GM23338 (cell line): ENCODE measurements around the gene ATP1A4. TPM values are rescaled to one million over a fixed set of nuclear protein-coding genes. Genes with fewer than 3 reads are reported as not detected.

Experiments used
- ATAC-seq: fragments of 200-7000 bp; cut with Tn5 transposase; 3 replicates; pipeline ENCODE4 v1.9.1; 2020
- DNase-seq: peaks from one replicate; pipeline ENCODE4 v3.0.0-alpha.2; 2015; ENCODE audit warnings: low spot score
- H2AFZ ChIP-seq: fragments of 200-600 bp; sonication (generic); 2 replicates; pipeline ENCODE4 v1.8.0; 2016; ENCODE audit warnings: antibody characterized with exemption, mild to moderate bottlenecking, moderate library complexity
- H3F3A ChIP-seq: fragments of 200-600 bp; sonication (generic); replicated peaks from 2 replicates; pipeline ENCODE4 v1.8.0; 2017; ENCODE audit warnings: antibody characterized with exemption, mixed run types, low read depth
- H3K27ac ChIP-seq: fragments of 200-600 bp; sonication (generic); 2 replicates; pipeline ENCODE4 v1.6.1; 2016; ENCODE audit warnings: low read depth
- H3K27me3 ChIP-seq: fragments of 200-600 bp; sonication (generic); 2 replicates; pipeline ENCODE4 v1.8.0; 2016; ENCODE audit warnings: mild to moderate bottlenecking, mixed run types, moderate library complexity; ENCODE audit not compliant: insufficient read depth
- H3K36me3 ChIP-seq: fragments of 200-600 bp; sonication (generic); 2 replicates; pipeline ENCODE4 v1.8.0; 2016; ENCODE audit warnings: mild to moderate bottlenecking; ENCODE audit not compliant: insufficient read depth
- H3K4me1 ChIP-seq: fragments of 200-600 bp; sonication (generic); 2 replicates; pipeline ENCODE4 v1.8.0; 2016; ENCODE audit warnings: mild to moderate bottlenecking, moderate library complexity; ENCODE audit not compliant: insufficient read depth
- H3K4me2 ChIP-seq: fragments of 200-600 bp; sonication (generic); 2 replicates; pipeline ENCODE4 v1.7.1; 2017; ENCODE audit warnings: mixed run types
- H3K4me3 ChIP-seq: fragments of 200-600 bp; sonication (generic); 2 replicates; pipeline ENCODE4 v1.6.1; 2016; ENCODE audit warnings: mixed run types
- H3K79me2 ChIP-seq: fragments of 200-600 bp; sonication (generic); replicated peaks from 2 replicates; pipeline ENCODE4 v1.8.0; 2017; ENCODE audit warnings: mild to moderate bottlenecking; ENCODE audit not compliant: insufficient read depth
- H3K9me2 ChIP-seq: fragments of 200-600 bp; sonication (generic); 2 replicates; pipeline ENCODE4 v1.8.0; 2017; ENCODE audit not compliant: insufficient read depth
- H4K20me1 ChIP-seq: fragments of 200-600 bp; sonication (generic); replicated peaks from 2 replicates; pipeline ENCODE4 v1.8.0; 2017; ENCODE audit warnings: mild to moderate bottlenecking; ENCODE audit not compliant: insufficient read depth
- H3K27ac Mint-ChIP-seq: 2 replicates; pipeline ENCODE4 v1.8.0; 2020; ENCODE audit warnings: inconsistent platforms, mild to moderate bottlenecking, moderate library complexity, mixed read lengths
- H3K27me3 Mint-ChIP-seq: 3 replicates; pipeline ENCODE4 v1.8.0; 2022; ENCODE audit warnings: low read depth, mild to moderate bottlenecking, moderate library complexity, mixed read lengths, inconsistent platforms; ENCODE audit not compliant: insufficient read depth, poor library complexity
- H3K36me3 Mint-ChIP-seq: 3 replicates; pipeline ENCODE4 v1.8.0; 2021; ENCODE audit warnings: low read depth, mild to moderate bottlenecking, inconsistent platforms, moderate library complexity, mixed read lengths
- H3K4me1 Mint-ChIP-seq: 3 replicates; pipeline ENCODE4 v1.8.0; 2020; ENCODE audit warnings: mild to moderate bottlenecking, inconsistent platforms, mixed read lengths
- H3K4me3 Mint-ChIP-seq: 3 replicates; pipeline ENCODE4 v1.8.0; 2021; ENCODE audit warnings: moderate library complexity, mild to moderate bottlenecking, inconsistent platforms, mixed read lengths
- H3K9me3 Mint-ChIP-seq: 3 replicates; pipeline ENCODE4 v1.8.0; 2020; ENCODE audit warnings: moderate library complexity, mild to moderate bottlenecking, inconsistent platforms, mixed read lengths
- CREB1 ChIP-seq: fragments of 250-450 bp; sonication (Bioruptor Pico); IDR thresholded peaks from 2 replicates; pipeline ENCODE4 v1.5.0; 2020; ENCODE audit warnings: low read depth, mild to moderate bottlenecking, moderate library complexity
- EZH2 ChIP-seq: fragments of 200-600 bp; sonication (generic); IDR thresholded peaks from one replicate; pipeline ENCODE4 v1.8.0; 2017; ENCODE audit warnings: antibody characterized with exemption, mild to moderate bottlenecking, low read depth; ENCODE audit not compliant: unreplicated experiment
- JUNB ChIP-seq: IDR thresholded peaks from one replicate; pipeline ENCODE4 v1.6.1; 2016; ENCODE audit warnings: antibody characterized with exemption; ENCODE audit not compliant: unreplicated experiment
- ZNF114 ChIP-seq: fragments of 250-450 bp; sonication (Bioruptor Pico); IDR thresholded peaks from 2 replicates; pipeline ENCODE4 v1.5.0; 2020; ENCODE audit warnings: mild to moderate bottlenecking, moderate library complexity
- ZNF331 ChIP-seq: fragments of 250-450 bp; sonication (Bioruptor Pico); IDR thresholded peaks from 2 replicates; pipeline ENCODE4 v1.5.0; 2020; ENCODE audit warnings: low read depth, mild to moderate bottlenecking, moderate library complexity
- polyA plus RNA-seq: library from polyadenylated mRNA; unstranded; fragments of >200 nt; fragmentation: Nextera tagmentation; extraction: Ambion mirVana; gene quantifications from 2 replicates; pipeline ENCODE4 v1.2.1, GENCODE V29; 2016
- total RNA-seq: library from RNA; depleted of rRNA; stranded (reverse); fragments of >200 nt; shearing (Covaris generic); gene quantifications from 2 replicates; pipeline ENCODE4 v1.2.3, GENCODE V29; 2014
- TF ChIP-seq, protein P1 (sequence below): IDR thresholded peaks from one replicate; pipeline ENCODE4 v1.6.1; 2018; ENCODE audit warnings: antibody characterized with exemption; ENCODE audit not compliant: unreplicated experiment
- TF ChIP-seq, protein P2 (sequence below), 2 experiments: fragments of 200-600 bp in 1 of 2; sonication (generic) in 1 of 2; conservative IDR thresholded peaks; 2 replicates each; pipeline versions ENCODE4 v1.5.1 to v1.6.1; 2016 to 2017; ENCODE audit warnings: antibody characterized with exemption in 2 of 2, low read depth in 2 of 2, mild to moderate bottlenecking in 2 of 2, moderate library complexity in 1 of 2
- TF ChIP-seq, protein P3 (sequence below): IDR thresholded peaks from 2 replicates; pipeline ENCODE4 v1.6.1; 2016; ENCODE audit warnings: antibody characterized with exemption
- TF ChIP-seq, protein P4 (sequence below): fragments of 250-450 bp; sonication (Bioruptor Pico); IDR thresholded peaks from 2 replicates; pipeline ENCODE4 v1.5.0; 2020; ENCODE audit warnings: mild to moderate bottlenecking, moderate library complexity

ATP1A4 gene
- total and polyA plus RNA-seq, 2 experiments from 2014 or later, result 0.27 to 0.63 TPM

GRCh38 chr1:160222546-160222945, 71.1 kb downstream of the ATP1A4 start (continued):
- TF ChIP-seq, protein P1, sequence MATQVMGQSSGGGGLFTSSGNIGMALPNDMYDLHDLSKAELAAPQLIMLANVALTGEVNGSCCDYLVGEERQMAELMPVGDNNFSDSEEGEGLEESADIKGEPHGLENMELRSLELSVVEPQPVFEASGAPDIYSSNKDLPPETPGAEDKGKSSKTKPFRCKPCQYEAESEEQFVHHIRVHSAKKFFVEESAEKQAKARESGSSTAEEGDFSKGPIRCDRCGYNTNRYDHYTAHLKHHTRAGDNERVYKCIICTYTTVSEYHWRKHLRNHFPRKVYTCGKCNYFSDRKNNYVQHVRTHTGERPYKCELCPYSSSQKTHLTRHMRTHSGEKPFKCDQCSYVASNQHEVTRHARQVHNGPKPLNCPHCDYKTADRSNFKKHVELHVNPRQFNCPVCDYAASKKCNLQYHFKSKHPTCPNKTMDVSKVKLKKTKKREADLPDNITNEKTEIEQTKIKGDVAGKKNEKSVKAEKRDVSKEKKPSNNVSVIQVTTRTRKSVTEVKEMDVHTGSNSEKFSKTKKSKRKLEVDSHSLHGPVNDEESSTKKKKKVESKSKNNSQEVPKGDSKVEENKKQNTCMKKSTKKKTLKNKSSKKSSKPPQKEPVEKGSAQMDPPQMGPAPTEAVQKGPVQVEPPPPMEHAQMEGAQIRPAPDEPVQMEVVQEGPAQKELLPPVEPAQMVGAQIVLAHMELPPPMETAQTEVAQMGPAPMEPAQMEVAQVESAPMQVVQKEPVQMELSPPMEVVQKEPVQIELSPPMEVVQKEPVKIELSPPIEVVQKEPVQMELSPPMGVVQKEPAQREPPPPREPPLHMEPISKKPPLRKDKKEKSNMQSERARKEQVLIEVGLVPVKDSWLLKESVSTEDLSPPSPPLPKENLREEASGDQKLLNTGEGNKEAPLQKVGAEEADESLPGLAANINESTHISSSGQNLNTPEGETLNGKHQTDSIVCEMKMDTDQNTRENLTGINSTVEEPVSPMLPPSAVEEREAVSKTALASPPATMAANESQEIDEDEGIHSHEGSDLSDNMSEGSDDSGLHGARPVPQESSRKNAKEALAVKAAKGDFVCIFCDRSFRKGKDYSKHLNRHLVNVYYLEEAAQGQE, result no peak
- no peak for TF ChIP-seq CREB1 (CRISPR knock-in tag)
- TF ChIP-seq, protein P2, sequence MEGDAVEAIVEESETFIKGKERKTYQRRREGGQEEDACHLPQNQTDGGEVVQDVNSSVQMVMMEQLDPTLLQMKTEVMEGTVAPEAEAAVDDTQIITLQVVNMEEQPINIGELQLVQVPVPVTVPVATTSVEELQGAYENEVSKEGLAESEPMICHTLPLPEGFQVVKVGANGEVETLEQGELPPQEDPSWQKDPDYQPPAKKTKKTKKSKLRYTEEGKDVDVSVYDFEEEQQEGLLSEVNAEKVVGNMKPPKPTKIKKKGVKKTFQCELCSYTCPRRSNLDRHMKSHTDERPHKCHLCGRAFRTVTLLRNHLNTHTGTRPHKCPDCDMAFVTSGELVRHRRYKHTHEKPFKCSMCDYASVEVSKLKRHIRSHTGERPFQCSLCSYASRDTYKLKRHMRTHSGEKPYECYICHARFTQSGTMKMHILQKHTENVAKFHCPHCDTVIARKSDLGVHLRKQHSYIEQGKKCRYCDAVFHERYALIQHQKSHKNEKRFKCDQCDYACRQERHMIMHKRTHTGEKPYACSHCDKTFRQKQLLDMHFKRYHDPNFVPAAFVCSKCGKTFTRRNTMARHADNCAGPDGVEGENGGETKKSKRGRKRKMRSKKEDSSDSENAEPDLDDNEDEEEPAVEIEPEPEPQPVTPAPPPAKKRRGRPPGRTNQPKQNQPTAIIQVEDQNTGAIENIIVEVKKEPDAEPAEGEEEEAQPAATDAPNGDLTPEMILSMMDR (conservative IDR thresholded peaks at IDR 0.05; ENCODE audit: low read depth in 2 of 2), result no peak
- TF ChIP-seq ZNF331 (CRISPR knock-in tag), result no peak
- TF ChIP-seq, protein P3, sequence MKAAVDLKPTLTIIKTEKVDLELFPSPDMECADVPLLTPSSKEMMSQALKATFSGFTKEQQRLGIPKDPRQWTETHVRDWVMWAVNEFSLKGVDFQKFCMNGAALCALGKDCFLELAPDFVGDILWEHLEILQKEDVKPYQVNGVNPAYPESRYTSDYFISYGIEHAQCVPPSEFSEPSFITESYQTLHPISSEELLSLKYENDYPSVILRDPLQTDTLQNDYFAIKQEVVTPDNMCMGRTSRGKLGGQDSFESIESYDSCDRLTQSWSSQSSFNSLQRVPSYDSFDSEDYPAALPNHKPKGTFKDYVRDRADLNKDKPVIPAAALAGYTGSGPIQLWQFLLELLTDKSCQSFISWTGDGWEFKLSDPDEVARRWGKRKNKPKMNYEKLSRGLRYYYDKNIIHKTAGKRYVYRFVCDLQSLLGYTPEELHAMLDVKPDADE, result no peak

GRCh38 chr1:160224606-160225005, 73.2 kb downstream of the ATP1A4 start:
- peaks cover 16% of the 10 kb centered on the region for H3K4me1 Mint-ChIP-seq
- no peaks in the 10 kb centered on the region for H3K27me3 ChIP-seq
- H3K9me2 ChIP-seq, result no peaks in the 10 kb centered on the region
- no peak overlapping the region for H3K4me2 ChIP-seq
- TF ChIP-seq JUNB, result no peak
- TF ChIP-seq, protein P2 (conservative IDR thresholded peaks at IDR 0.05; ENCODE audit: low read depth in 2 of 2), result no peak
- TF ChIP-seq EZH2, result no peak
- TF ChIP-seq, protein P4, sequence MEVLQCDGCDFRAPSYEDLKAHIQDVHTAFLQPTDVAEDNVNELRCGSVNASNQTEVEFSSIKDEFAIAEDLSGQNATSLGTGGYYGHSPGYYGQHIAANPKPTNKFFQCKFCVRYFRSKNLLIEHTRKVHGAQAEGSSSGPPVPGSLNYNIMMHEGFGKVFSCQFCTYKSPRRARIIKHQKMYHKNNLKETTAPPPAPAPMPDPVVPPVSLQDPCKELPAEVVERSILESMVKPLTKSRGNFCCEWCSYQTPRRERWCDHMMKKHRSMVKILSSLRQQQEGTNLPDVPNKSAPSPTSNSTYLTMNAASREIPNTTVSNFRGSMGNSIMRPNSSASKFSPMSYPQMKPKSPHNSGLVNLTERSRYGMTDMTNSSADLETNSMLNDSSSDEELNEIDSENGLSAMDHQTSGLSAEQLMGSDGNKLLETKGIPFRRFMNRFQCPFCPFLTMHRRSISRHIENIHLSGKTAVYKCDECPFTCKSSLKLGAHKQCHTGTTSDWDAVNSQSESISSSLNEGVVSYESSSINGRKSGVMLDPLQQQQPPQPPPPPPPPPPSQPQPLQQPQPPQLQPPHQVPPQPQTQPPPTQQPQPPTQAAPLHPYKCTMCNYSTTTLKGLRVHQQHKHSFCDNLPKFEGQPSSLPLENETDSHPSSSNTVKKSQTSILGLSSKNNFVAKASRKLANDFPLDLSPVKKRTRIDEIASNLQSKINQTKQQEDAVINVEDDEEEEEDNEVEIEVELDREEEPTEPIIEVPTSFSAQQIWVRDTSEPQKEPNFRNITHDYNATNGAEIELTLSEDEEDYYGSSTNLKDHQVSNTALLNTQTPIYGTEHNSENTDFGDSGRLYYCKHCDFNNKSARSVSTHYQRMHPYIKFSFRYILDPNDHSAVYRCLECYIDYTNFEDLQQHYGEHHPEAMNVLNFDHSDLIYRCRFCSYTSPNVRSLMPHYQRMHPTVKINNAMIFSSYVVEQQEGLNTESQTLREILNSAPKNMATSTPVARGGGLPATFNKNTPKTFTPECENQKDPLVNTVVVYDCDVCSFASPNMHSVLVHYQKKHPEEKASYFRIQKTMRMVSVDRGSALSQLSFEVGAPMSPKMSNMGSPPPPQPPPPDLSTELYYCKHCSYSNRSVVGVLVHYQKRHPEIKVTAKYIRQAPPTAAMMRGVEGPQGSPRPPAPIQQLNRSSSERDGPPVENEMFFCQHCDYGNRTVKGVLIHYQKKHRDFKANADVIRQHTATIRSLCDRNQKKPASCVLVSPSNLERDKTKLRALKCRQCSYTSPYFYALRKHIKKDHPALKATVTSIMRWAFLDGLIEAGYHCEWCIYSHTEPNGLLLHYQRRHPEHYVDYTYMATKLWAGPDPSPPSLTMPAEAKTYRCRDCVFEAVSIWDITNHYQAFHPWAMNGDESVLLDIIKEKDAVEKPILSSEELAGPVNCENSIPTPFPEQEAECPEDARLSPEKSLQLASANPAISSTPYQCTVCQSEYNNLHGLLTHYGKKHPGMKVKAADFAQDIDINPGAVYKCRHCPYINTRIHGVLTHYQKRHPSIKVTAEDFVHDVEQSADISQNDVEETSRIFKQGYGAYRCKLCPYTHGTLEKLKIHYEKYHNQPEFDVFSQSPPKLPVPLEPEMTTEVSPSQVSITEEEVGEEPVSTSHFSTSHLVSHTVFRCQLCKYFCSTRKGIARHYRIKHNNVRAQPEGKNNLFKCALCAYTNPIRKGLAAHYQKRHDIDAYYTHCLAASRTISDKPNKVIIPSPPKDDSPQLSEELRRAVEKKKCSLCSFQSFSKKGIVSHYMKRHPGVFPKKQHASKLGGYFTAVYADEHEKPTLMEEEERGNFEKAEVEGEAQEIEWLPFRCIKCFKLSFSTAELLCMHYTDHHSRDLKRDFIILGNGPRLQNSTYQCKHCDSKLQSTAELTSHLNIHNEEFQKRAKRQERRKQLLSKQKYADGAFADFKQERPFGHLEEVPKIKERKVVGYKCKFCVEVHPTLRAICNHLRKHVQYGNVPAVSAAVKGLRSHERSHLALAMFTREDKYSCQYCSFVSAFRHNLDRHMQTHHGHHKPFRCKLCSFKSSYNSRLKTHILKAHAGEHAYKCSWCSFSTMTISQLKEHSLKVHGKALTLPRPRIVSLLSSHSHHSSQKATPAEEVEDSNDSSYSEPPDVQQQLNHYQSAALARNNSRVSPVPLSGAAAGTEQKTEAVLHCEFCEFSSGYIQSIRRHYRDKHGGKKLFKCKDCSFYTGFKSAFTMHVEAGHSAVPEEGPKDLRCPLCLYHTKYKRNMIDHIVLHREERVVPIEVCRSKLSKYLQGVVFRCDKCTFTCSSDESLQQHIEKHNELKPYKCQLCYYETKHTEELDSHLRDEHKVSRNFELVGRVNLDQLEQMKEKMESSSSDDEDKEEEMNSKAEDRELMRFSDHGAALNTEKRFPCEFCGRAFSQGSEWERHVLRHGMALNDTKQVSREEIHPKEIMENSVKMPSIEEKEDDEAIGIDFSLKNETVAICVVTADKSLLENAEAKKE, result no peak
- no peak for TF ChIP-seq ZNF114 (CRISPR knock-in tag)
- no peaks in the 10 kb centered on the region; the same call in 1 of the 2 replicates for H3K4me1 ChIP-seq
- peaks cover 11% of the 10 kb centered on the region; the same call in 1 of the 2 replicates for H4K20me1 ChIP-seq
- H3K27ac Mint-ChIP-seq, result no peak overlapping the region
- 0 out of 2 replicates have a peak, but pooled peaks cover 10% of the 10 kb centered on the region for H3F3A ChIP-seq
- no peaks in the 10 kb centered on the region for H3K9me3 Mint-ChIP-seq
- no peaks in the 10 kb centered on the region for H3K27me3 Mint-ChIP-seq
- no peak for ATAC-seq
- no peak overlapping the region for H3K27ac ChIP-seq
- no peak overlapping the region for H3K4me3 Mint-ChIP-seq
- peaks cover 44% of the 10 kb centered on the region for H3K36me3 ChIP-seq
- no peak overlapping the region for H2AFZ ChIP-seq
- no peak for DNase-seq
- H3K36me3 Mint-ChIP-seq, result peaks cover 67% of the 10 kb centered on the region
- H3K4me3 ChIP-seq, result no peak overlapping the region
- H3K79me2 ChIP-seq, result no peaks in the 10 kb centered on the region
